T-helper 2 cell treated with Interferon-gamma antibody and Interleukin-4, amounts not matched to agents 5 μg/mL and 100 μg/mL, for 36 hours (primary cell): ENCODE data around the gene AHDC1.
A peak's percentile ranks its signal among the peaks of the same experiment; 100 is the strongest.
"Not testable (repeated sequence)": the region's sequence is repeated elsewhere in the genome, so short reads cannot be mapped to it uniquely, and the experiment has no call there.

Experiments used
- DNase-seq: peaks from one replicate; pipeline ENCODE4 v3.0.0; 2021; ENCODE audit warnings: low spot score
- H3K27ac Mint-ChIP-seq: one replicate; pipeline ENCODE4 v1.8.0; 2021; ENCODE audit warnings: mild to moderate bottlenecking, mixed read lengths
- H3K27me3 Mint-ChIP-seq: one replicate; pipeline ENCODE4 v1.8.0; 2021; ENCODE audit warnings: low read depth, mixed read lengths
- H3K36me3 Mint-ChIP-seq: one replicate; pipeline ENCODE4 v1.8.0; 2021; ENCODE audit warnings: low read depth, mixed read lengths
- H3K4me1 Mint-ChIP-seq: one replicate; pipeline ENCODE4 v1.8.0; 2021; ENCODE audit warnings: low read depth, mixed read lengths
- H3K4me3 Mint-ChIP-seq: one replicate; pipeline ENCODE4 v1.8.0; 2022; ENCODE audit warnings: mild to moderate bottlenecking, moderate library complexity, mixed read lengths
- H3K9me3 Mint-ChIP-seq: one replicate; pipeline ENCODE4 v1.8.0; 2021; ENCODE audit warnings: mixed read lengths

AHDC1 gene

DNA sequence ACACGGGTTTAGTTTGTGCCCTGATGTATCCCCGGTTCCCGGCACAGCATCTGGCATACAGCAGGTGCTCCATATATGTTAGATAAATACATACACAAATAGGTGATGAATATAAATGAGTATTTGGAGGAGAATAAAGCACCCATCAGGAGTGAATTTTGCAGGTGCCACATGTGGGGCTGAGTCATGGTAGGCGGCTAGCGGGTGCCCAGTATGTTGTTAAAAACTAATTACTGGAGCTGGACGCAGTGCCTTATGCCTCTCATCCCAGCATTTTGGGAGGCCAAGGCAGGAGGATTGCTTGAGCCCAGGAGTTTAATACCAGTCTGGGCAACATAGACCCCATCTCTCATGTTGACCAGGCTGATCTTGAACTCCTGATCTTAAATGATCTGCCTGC is 97.2 kb downstream of the AHDC1 start:
- Mint-ChIP-seq H3K9me3 (no peaks in the 10 kb centered on the region), H3K27ac (no peak overlapping the region), H3K4me3 (no peak overlapping the region), H3K4me1 (no peaks in the 10 kb centered on the region), H3K36me3 (no peaks in the 10 kb centered on the region), H3K27me3 (no peaks in the 10 kb centered on the region)
- no peak for DNase-seq

DNA sequence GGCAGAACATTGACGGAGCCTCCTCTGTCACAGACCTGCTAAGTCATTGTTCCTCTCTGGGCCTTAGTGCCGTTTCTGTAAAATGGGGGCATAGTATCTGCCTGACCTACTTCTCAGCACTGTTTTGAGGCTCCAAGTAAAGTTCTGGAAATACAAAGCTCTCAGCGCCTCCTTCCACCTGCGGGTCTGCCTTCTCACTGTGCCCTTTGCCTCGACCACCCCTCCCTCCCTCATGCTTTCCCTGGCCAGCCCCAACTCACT is 98.6 kb downstream of the AHDC1 start:
- H3K4me1 Mint-ChIP-seq, result no peaks in the 10 kb centered on the region
- DNase-seq, result no peak
- no peaks in the 10 kb centered on the region for H3K9me3 Mint-ChIP-seq
- no peak overlapping the region for H3K27ac Mint-ChIP-seq
- H3K36me3 Mint-ChIP-seq, result no peaks in the 10 kb centered on the region
- no peaks in the 10 kb centered on the region for H3K27me3 Mint-ChIP-seq
- no peak overlapping the region for H3K4me3 Mint-ChIP-seq

- Mint-ChIP-seq H3K4me3 (no peak overlapping the region), H3K27me3 (no peaks in the 10 kb centered on the region), H3K9me3 (no peaks in the 10 kb centered on the region), H3K36me3 (no peaks in the 10 kb centered on the region), H3K4me1 (no peaks in the 10 kb centered on the region), H3K27ac (no peak overlapping the region)
- no peak for DNase-seq
These were observed 99.1 kb downstream of the AHDC1 start for GRCh38 chr1:27504588-27505419.

- Mint-ChIP-seq H3K27ac (no peak overlapping the region), H3K4me3 (no peak overlapping the region), H3K27me3 (no peaks in the 10 kb centered on the region), H3K36me3 (no peaks in the 10 kb centered on the region), H3K9me3 (no peaks in the 10 kb centered on the region), H3K4me1 (no peaks in the 10 kb centered on the region)
- no peak for DNase-seq
These were observed 99.9 kb downstream of the AHDC1 start for GRCh38 chr1:27503844-27504587.

GRCh38 chr1:27503033-27503432 is 100.9 kb downstream of the AHDC1 start:
- peak overlapping the region; percentile 3 for H3K27ac Mint-ChIP-seq
- no peaks in the 10 kb centered on the region for H3K27me3 Mint-ChIP-seq
- no peaks in the 10 kb centered on the region for H3K36me3 Mint-ChIP-seq
- no peaks in the 10 kb centered on the region for H3K4me1 Mint-ChIP-seq
- no peak overlapping the region for H3K4me3 Mint-ChIP-seq
- H3K9me3 Mint-ChIP-seq, result no peaks in the 10 kb centered on the region
- no peak for DNase-seq

DNA sequence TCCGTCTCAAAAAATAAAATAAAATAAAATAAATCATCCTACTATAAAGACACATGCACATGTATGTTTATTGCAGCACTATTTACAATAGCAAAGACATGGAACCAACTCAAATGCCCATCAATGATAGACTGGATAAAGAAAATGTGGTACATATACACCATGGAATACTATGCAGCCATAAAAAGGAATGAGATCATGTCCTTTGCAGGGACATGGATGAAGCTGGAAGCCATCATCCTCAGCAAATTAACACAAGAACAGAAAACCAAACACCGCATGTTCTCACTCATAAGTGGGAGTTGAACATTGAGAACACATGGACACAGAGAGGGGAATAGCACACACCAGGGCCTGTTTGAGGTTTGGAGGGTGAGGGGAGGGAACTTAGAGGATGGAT is 102.8 kb downstream of the AHDC1 start:
- H3K4me1 Mint-ChIP-seq, H3K27ac Mint-ChIP-seq: not testable (repeated sequence)

GRCh38 chr1:27499142-27499541 is 104.8 kb downstream of the AHDC1 start:
- no peak for DNase-seq
- Mint-ChIP-seq H3K4me1 (no peaks in the 10 kb centered on the region), H3K27me3 (no peaks in the 10 kb centered on the region), H3K27ac (no peak overlapping the region), H3K4me3 (no peak overlapping the region), H3K36me3 (no peaks in the 10 kb centered on the region), H3K9me3 (no peaks in the 10 kb centered on the region)

More for the DNA sequence above, 102.8 kb downstream of the AHDC1 start:
- not testable (repeated sequence) for H3K4me3 Mint-ChIP-seq, H3K27me3 Mint-ChIP-seq, H3K9me3 Mint-ChIP-seq, DNase-seq, H3K36me3 Mint-ChIP-seq

GRCh38 chr1:27496604-27497155 is 107.3 kb downstream of the AHDC1 start:
- Mint-ChIP-seq H3K27me3 (no peaks in the 10 kb centered on the region), H3K4me3 (no peak overlapping the region), H3K36me3 (no peaks in the 10 kb centered on the region), H3K9me3 (no peaks in the 10 kb centered on the region), H3K27ac (no peak overlapping the region), H3K4me1 (peaks cover 17% of the 10 kb centered on the region)
- no peak for DNase-seq

DNA sequence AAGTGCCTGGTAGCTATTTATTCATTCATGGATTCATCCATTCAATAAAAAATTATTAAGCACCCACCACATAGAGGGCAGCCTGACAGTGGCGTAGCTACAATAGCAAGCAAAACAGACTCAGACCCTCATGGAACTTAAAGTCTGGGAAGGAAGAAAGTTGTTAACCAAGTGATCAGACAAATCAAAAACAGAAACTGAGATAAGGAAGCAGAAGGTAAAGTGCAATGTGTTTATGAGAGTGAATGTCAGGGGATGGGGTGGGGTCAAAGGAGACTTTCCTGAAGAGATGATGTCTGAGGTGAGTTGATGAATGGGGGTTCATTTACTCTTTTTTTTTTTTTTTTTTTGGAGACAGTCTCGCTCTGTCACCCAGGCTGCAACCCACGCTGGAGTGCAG is 111.1 kb downstream of the AHDC1 start:
- Mint-ChIP-seq H3K27me3 (no peaks in the 10 kb centered on the region), H3K36me3 (peaks cover 5% of the 10 kb centered on the region), H3K9me3 (no peaks in the 10 kb centered on the region), H3K4me1 (peaks cover 36% of the 10 kb centered on the region), H3K4me3 (peak overlapping the region; percentile 31), H3K27ac (peak overlapping the region; percentile 82)
- DNase-seq, result no peak

- Mint-ChIP-seq H3K4me3 (peak overlapping the region; percentile 15), H3K27me3 (no peaks in the 10 kb centered on the region), H3K4me1 (peaks cover 36% of the 10 kb centered on the region), H3K36me3 (peaks cover 5% of the 10 kb centered on the region), H3K9me3 (no peaks in the 10 kb centered on the region), H3K27ac (peak overlapping the region; percentile 82)
- no peak for DNase-seq
These were observed 111.9 kb downstream of the AHDC1 start for GRCh38 chr1:27491748-27492700.

- Mint-ChIP-seq H3K4me1 (peaks cover 36% of the 10 kb centered on the region), H3K27ac (peak within 1 kb of the TSS; percentile 99), H3K9me3 (no peaks in the 10 kb centered on the region), H3K27me3 (no peaks in the 10 kb centered on the region), H3K4me3 (peak within 1 kb of the TSS; percentile 92), H3K36me3 (peaks cover 5% of the 10 kb centered on the region)
- peak; percentile 98 for DNase-seq
These were observed 113.8 kb downstream of the AHDC1 start, which contains the start of gene WASF2 for GRCh38 chr1:27489973-27490741. Gene WASF2 (minus strand): TSS chr1:27490167. CDS start chr1:27428890, 61,277 bp downstream.

DNA sequence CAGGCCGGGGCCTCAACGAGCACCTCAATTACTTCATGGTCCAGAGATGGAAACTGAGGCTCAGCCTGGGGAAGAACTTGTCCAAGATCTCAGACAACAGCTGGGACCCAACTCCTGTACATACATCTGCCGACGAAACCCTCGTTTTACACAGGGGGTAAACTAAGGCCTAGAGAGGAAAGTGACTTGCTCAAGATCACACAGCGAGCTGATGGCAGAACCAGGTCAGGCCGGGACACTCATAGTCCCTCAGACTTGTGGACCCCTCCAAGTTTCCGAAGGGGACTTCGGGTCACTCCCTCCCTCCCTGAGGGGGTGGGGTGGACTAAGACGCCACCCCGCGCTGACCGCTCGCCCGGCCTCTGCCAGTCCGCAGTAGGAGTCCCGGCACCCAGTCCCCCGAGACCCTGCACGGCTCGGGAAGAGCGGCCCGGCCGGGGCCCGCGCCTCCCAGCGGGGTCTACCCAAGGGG is 114.4 kb downstream of the AHDC1 start:
- H3K27me3 Mint-ChIP-seq, result no peaks in the 10 kb centered on the region
- no peak for DNase-seq
- no peaks in the 10 kb centered on the region for H3K9me3 Mint-ChIP-seq
- peak overlapping the region; percentile 92 for H3K27ac Mint-ChIP-seq
- peak overlapping the region; percentile 92 for H3K4me3 Mint-ChIP-seq
- peaks cover 38% of the 10 kb centered on the region for H3K4me1 Mint-ChIP-seq
- peaks cover 8% of the 10 kb centered on the region for H3K36me3 Mint-ChIP-seq
